Measurements from ENCODE around the gene CDR2.

GRCh38 chr16:22407486-22407885, 33.1 kb upstream of the CDR2 start:
- no peak for TF ChIP-seq POLR2A (IDR thresholded peaks at IDR 0.05; ENCODE audit: low read depth, low read length)
- no peak for TF ChIP-seq POLR2AphosphoS5 (IDR thresholded peaks at IDR 0.05; ENCODE audit: low read depth, low read length)
